K562 (cell line): ENCODE measurements around the gene SERPINA9. TPM values are rescaled to one million over a fixed set of nuclear protein-coding genes. Genes with fewer than 3 reads are reported as not detected.

Experiments
- ATAC-seq: fragments of 200-7000 bp; cut with Tn5 transposase; 3 replicates; pipeline ENCODE4 v1.9.1; 2020; ENCODE audit warnings: moderate library complexity
- BruUV-seq: library from RNA; stranded (reverse); fragments of 400-500 nt; replicated peaks from 2 replicates; lab custom pipeline; 2021; lab: Mats Ljungman, UMichigan
- CTCF ChIA-PET: fragments of 300-600 bp; formaldehyde crosslinking; extraction: SDS; loops from one replicate; lab custom pipeline; 2021; ENCODE audit warnings: low intra/inter-chr PET ratio; lab: Yijun Ruan, JAX
- POLR2A ChIA-PET: fragments of 300-600, 350-650 bp; sonication (Branson Sonifier 250); formaldehyde crosslinking; extraction: SDS; loops from one replicate; lab custom pipeline; 2021; ENCODE audit warnings: antibody characterized with exemption, inconsistent platforms; lab: Yijun Ruan, JAX
- DNase-seq, 4 experiments: peaks; one replicate each; pipeline versions ENCODE4 v3.0.0 to v3.0.0-alpha.2; 2011 to 2018; ENCODE audit warnings: low spot score in 3 of 4, mixed read lengths in 3 of 4; ENCODE audit errors: extremely low read depth in 1 of 4
- FAIRE-seq: peaks from 2 replicates; lab custom pipeline; 2011; peaks lifted over from hg19 to GRCh38; lab: Jason Lieb, UNC
- H2AFZ ChIP-seq: 2 replicates; pipeline ENCODE4 v1.6.0; 2011; ENCODE audit warnings: low read depth, low read length, control low read depth, inconsistent platforms
- H3K27ac ChIP-seq: fragments of 200-600 bp; 3 replicates; pipeline ENCODE4 v1.8.0; 2011; ENCODE audit warnings: low read depth, mild to moderate bottlenecking, control low read depth, inconsistent platforms, low read length, moderate library complexity, mixed read lengths; ENCODE audit errors: extremely low read depth
- H3K27me3 ChIP-seq, 2 experiments: fragments of 300-600 bp in 1 of 2; 2 replicates in 1 of 2; 3 replicates in 1 of 2; pipeline versions ENCODE4 v1.6.0 to v1.8.0; 2011; ENCODE audit warnings: inconsistent platforms in 2 of 2, low read length in 2 of 2, mild to moderate bottlenecking in 1 of 2, mixed read lengths in 1 of 2, moderate library complexity in 1 of 2; ENCODE audit not compliant: control insufficient read depth in 2 of 2, insufficient read depth in 2 of 2
- H3K36me3 ChIP-seq: fragments of 300-600 bp; 3 replicates; pipeline ENCODE4 v1.8.0; 2011; ENCODE audit warnings: mild to moderate bottlenecking, low read length, inconsistent platforms; ENCODE audit not compliant: control insufficient read depth, insufficient read depth
- H3K4me1 ChIP-seq, 2 experiments: fragments of 200-600 bp in 1 of 2; replicated peaks in 1 of 2; 2 replicates in 1 of 2; 3 replicates in 1 of 2; pipeline versions ENCODE4 v1.5.1 to v1.8.0; 2011; ENCODE audit warnings: inconsistent platforms in 2 of 2, low read length in 2 of 2, mild to moderate bottlenecking in 1 of 2, mixed read lengths in 1 of 2, moderate library complexity in 1 of 2; ENCODE audit not compliant: control insufficient read depth in 2 of 2, insufficient read depth in 2 of 2
- H3K4me2 ChIP-seq: 2 replicates; pipeline ENCODE4 v1.6.1; 2011; ENCODE audit warnings: low read length, control low read depth, inconsistent platforms, mixed read lengths; ENCODE audit not compliant: insufficient read depth
- H3K4me3 ChIP-seq: fragments of 200-600 bp; sonication (generic), shearing (Covaris generic); 2 replicates; pipeline ENCODE4 v1.5.1; 2016; ENCODE audit warnings: control low read depth, inconsistent platforms
- H3K79me2 ChIP-seq: fragments of 200-600 bp; 3 replicates; pipeline ENCODE4 v1.8.0; 2011; ENCODE audit warnings: low read length, inconsistent platforms; ENCODE audit not compliant: control insufficient read depth, insufficient read depth
- H3K9ac ChIP-seq, 2 experiments: 2 replicates each; pipeline versions ENCODE4 v1.6.0 to v1.6.1; 2011; ENCODE audit warnings: low read depth in 2 of 2, low read length in 2 of 2, control low read depth in 1 of 2, inconsistent platforms in 1 of 2, mild to moderate bottlenecking in 1 of 2, mixed read lengths in 1 of 2; ENCODE audit not compliant: insufficient read depth in 1 of 2
- H3K9me1 ChIP-seq: one replicate; pipeline ENCODE4 v1.6.0; 2011; ENCODE audit warnings: inconsistent platforms, mild to moderate bottlenecking, low read length, moderate library complexity; ENCODE audit not compliant: control insufficient read depth, insufficient read depth
- H3K9me3 ChIP-seq: replicated peaks from 2 replicates; pipeline ENCODE4 v1.5.1; 2011; ENCODE audit warnings: low read depth, low read length, inconsistent platforms; ENCODE audit not compliant: control insufficient read depth, insufficient read depth
- H4K20me1 ChIP-seq: replicated peaks from 2 replicates; pipeline ENCODE4 v1.6.1; 2011; ENCODE audit warnings: low read length, inconsistent platforms, mixed read lengths; ENCODE audit not compliant: control insufficient read depth, insufficient read depth
- AFF1 ChIP-seq, 2 experiments: fragments of 450-650 bp; IDR thresholded peaks; 2 replicates each; pipeline ENCODE4 v1.6.1; 2018; ENCODE audit warnings: mild to moderate bottlenecking in 2 of 2, low read depth in 1 of 2; ENCODE audit not compliant: partially characterized antibody in 2 of 2
- CEBPZ ChIP-seq: fragments of 150-350 bp; IDR thresholded peaks from 2 replicates; pipeline ENCODE4 v1.6.1; 2014; ENCODE audit warnings: low read depth, mild to moderate bottlenecking, low read length, borderline replicate concordance
- MXI1 ChIP-seq: IDR thresholded peaks from 2 replicates; pipeline ENCODE4 v1.6.1; 2011; ENCODE audit warnings: low read depth, mild to moderate bottlenecking, improper control_type of control experiment, low read length
- NFATC3 ChIP-seq: fragments of 450-650 bp; IDR thresholded peaks from 2 replicates; pipeline ENCODE4 v1.6.1; 2017; ENCODE audit warnings: mild to moderate bottlenecking
- RBM17 ChIP-seq: fragments of 200-400 bp; formaldehyde crosslinking; IDR thresholded peaks from 2 replicates; pipeline ENCODE4 v1.6.1; 2017; ENCODE audit warnings: low read depth, mild to moderate bottlenecking, low read length, borderline replicate concordance
- RNF219 ChIP-seq: fragments of 250-450 bp; sonication (Bioruptor Pico); IDR thresholded peaks from 2 replicates; pipeline ENCODE4 v1.5.0; 2022; ENCODE audit warnings: mild to moderate bottlenecking
- TAF9B ChIP-seq: fragments of 450-650 bp; IDR thresholded peaks from 2 replicates; pipeline ENCODE4 v1.6.1; 2018; ENCODE audit warnings: mild to moderate bottlenecking; ENCODE audit not compliant: partially characterized antibody
- ZNF518B ChIP-seq: fragments of 250-450 bp; sonication (Bioruptor Pico); IDR thresholded peaks from 2 replicates; pipeline ENCODE4 v1.5.0; 2021; ENCODE audit warnings: mild to moderate bottlenecking, moderate library complexity
- WGBS: fragments of 100-300 bp; shearing (Covaris generic); methylation state at CpG from one replicate; pipeline ENCODE4 v1.1.6; 2016; ENCODE audit warnings: low coverage, mixed read lengths; ENCODE audit not compliant: insufficient coverage; ENCODE audit errors: missing lambda C conversion rate; 5-methylcytosine and 5-hydroxymethylcytosine counted together
- in situ Hi-C: fragments of 300-500 bp; cut with MboI; formaldehyde crosslinking; loops from 4 replicates; pipeline ENCODE4 v1.15.0; 2018; ENCODE audit warnings: inconsistent platforms, mixed read lengths
- intact Hi-C: fragments of 100-400 bp; cut with micrococcal nuclease; formaldehyde crosslinking; loops from 2 replicates; pipeline ENCODE4 v1.14.2; 2022
- polyA plus RNA-seq, 8 experiments: library from polyadenylated mRNA; depleted of rRNA in 4 of 8; stranded (reverse) in 5 of 8; unstranded in 3 of 8; fragments of >200 nt; fragmentation: Nextera tagmentation in 2 of 8; fragmentation: Illumina TruSeq in 1 of 8; extraction: Ambion mirVana in 2 of 8; extraction: Trizol in 1 of 8; gene quantifications; 2 replicates each; pipeline versions ENCODE4 v1.2.1 to v1.2.3, GENCODE V29; 2011 to 2014; ENCODE audit warnings: inconsistent platforms in 1 of 8, missing spikeins in 1 of 8
- total RNA-seq, 7 experiments: library from RNA; depleted of rRNA in 6 of 7; stranded (reverse); fragments of >200 nt in 6 of 7; fragmentation: Illumina TruSeq in 2 of 7; extraction: Trizol in 2 of 7; gene quantifications; 2 replicates each; pipeline versions ENCODE4 v1.2.1 to v1.2.3, GENCODE V29; 2011 to 2021; ENCODE audit warnings: low replicate concordance in 1 of 7

SERPINA9 gene
- total and polyA plus RNA-seq, 9 of the 15 experiments (the other 6 are each of a cell fraction or from before 2014, with no cell fraction given), result not detected

GRCh38 chr14:94472842-94473241 is 3.2 kb downstream of the SERPINA9 start:
- intact Hi-C loops (no loop called here), in situ Hi-C loops (no loop called here)
- Histone ChIP-seq H3K79me2 (no peaks in the 10 kb centered on the region), H3K36me3 (no peaks in the 10 kb centered on the region), H2AFZ (no peak overlapping the region), H3K4me2 (no peak overlapping the region), H3K4me1 (no peaks in the 10 kb centered on the region), H3K9me1 (no peaks in the 10 kb centered on the region), H3K27ac (no peak overlapping the region), H3K9ac (no peak overlapping the region), H3K27me3 (no peaks in the 10 kb centered on the region), H3K4me3 (no peak overlapping the region), H4K20me1 (no peaks in the 10 kb centered on the region), H3K9me3 (no peaks in the 10 kb centered on the region)
- CTCF ChIA-PET, result no interaction called here
- POLR2A ChIA-PET, result no interaction called here
- FAIRE-seq (no peak), ATAC-seq (no peak), DNase-seq (no peak)
- WGBS, result 0% methylated on average over 2 of the region's 4 CpGs
- BruUV-seq, result no TSS peak
- TF ChIP-seq AFF1 (IDR thresholded peaks at IDR 0.05; ENCODE audit: low read depth in 1 of 2, partially characterized antibody in 2 of 2) (no peak), CEBPZ (no peak), MXI1 (no peak), RNF219 (CRISPR knock-in tag) (no peak), RBM17 (no peak), NFATC3 (no peak), ZNF518B (no peak), TAF9B (no peak)
